BE2C (cell line): ENCODE results near the gene TMC1.
"Not testable (repeated sequence)": the region's sequence is repeated elsewhere in the genome, so short reads cannot be mapped to it uniquely, and the experiment has no call there.

Experiments
- DNase-seq: peaks from one replicate; pipeline ENCODE4 v3.0.0-alpha.2; 2020
- H3K27me3 ChIP-seq: fragments of 250-450 bp; sonication (Bioruptor Pico); 2 replicates; pipeline ENCODE4 v1.5.1; 2020; ENCODE audit warnings: mild to moderate bottlenecking
- H3K36me3 ChIP-seq: fragments of 250-450 bp; sonication (Bioruptor Pico); 2 replicates; pipeline ENCODE4 v1.5.1; 2020; ENCODE audit warnings: mild to moderate bottlenecking
- H3K4me1 ChIP-seq: fragments of 250-450 bp; sonication (Bioruptor Pico); 2 replicates; pipeline ENCODE4 v1.5.1; 2020
- H3K4me3 ChIP-seq: 2 replicates; pipeline ENCODE4 v1.5.1; 2011; ENCODE audit warnings: low read depth, low read length
- H3K9me3 ChIP-seq: fragments of 250-450 bp; sonication (Bioruptor Pico); 2 replicates; pipeline ENCODE4 v1.5.1; 2020
- CTCF ChIP-seq: IDR thresholded peaks from 2 replicates; pipeline ENCODE4 v1.5.1; 2012; ENCODE audit warnings: mild to moderate bottlenecking, low read depth, low read length

The TMC1 gene

GRCh38 chr9:72491242-72491641, 30.2 kb upstream of the TMC1 start:
- DNase-seq, result no peak
- Histone ChIP-seq H3K27me3 (no peaks in the 10 kb centered on the region), H3K9me3 (no peaks in the 10 kb centered on the region), H3K4me3 (no peak overlapping the region), H3K4me1 (no peaks in the 10 kb centered on the region), H3K36me3 (no peaks in the 10 kb centered on the region)
- no peak for TF ChIP-seq CTCF

GRCh38 chr9:72494051-72494450, 27.4 kb upstream of the TMC1 start:
- no peak overlapping the region for H3K4me3 ChIP-seq
- no peak for TF ChIP-seq CTCF
- no peaks in the 10 kb centered on the region for H3K9me3 ChIP-seq
- H3K27me3 ChIP-seq, result no peaks in the 10 kb centered on the region
- no peaks in the 10 kb centered on the region for H3K4me1 ChIP-seq
- DNase-seq, result no peak
- no peaks in the 10 kb centered on the region for H3K36me3 ChIP-seq

- Histone ChIP-seq H3K4me1 (no peaks in the 10 kb centered on the region), H3K9me3 (no peaks in the 10 kb centered on the region), H3K27me3 (no peaks in the 10 kb centered on the region), H3K36me3 (no peaks in the 10 kb centered on the region), H3K4me3 (no peak overlapping the region)
- DNase-seq, result no peak
- TF ChIP-seq CTCF, result no peak
These were observed 23.9 kb upstream of the TMC1 start for GRCh38 chr9:72497447-72498046.

- no peaks in the 10 kb centered on the region for H3K36me3 ChIP-seq
- TF ChIP-seq CTCF, result no peak
- no peaks in the 10 kb centered on the region for H3K27me3 ChIP-seq
- H3K9me3 ChIP-seq, result no peaks in the 10 kb centered on the region
- H3K4me3 ChIP-seq, result no peak overlapping the region
- no peak for DNase-seq
- no peaks in the 10 kb centered on the region for H3K4me1 ChIP-seq
These were observed 14.8 kb upstream of the TMC1 start for GRCh38 chr9:72506615-72507014.

- Histone ChIP-seq H3K36me3 (no peaks in the 10 kb centered on the region), H3K27me3 (no peaks in the 10 kb centered on the region), H3K9me3 (no peaks in the 10 kb centered on the region), H3K4me3 (no peak overlapping the region), H3K4me1 (no peaks in the 10 kb centered on the region)
- no peak for TF ChIP-seq CTCF
- no peak for DNase-seq
These were observed 12.4 kb upstream of the TMC1 start for GRCh38 chr9:72509053-72509452.

GRCh38 chr9:72509635-72510034, 11.8 kb upstream of the TMC1 start:
- no peaks in the 10 kb centered on the region for H3K27me3 ChIP-seq
- no peak overlapping the region for H3K4me3 ChIP-seq
- no peaks in the 10 kb centered on the region for H3K36me3 ChIP-seq
- DNase-seq, result no peak
- no peak for TF ChIP-seq CTCF
- H3K9me3 ChIP-seq, result no peaks in the 10 kb centered on the region
- H3K4me1 ChIP-seq, result no peaks in the 10 kb centered on the region

GRCh38 chr9:72521011-72521410, 397 bp upstream of the TMC1 start:
- not testable (repeated sequence) for H3K4me1 ChIP-seq, DNase-seq

More at GRCh38 chr9:72521011-72521410, 397 bp upstream of the TMC1 start:
- not testable (repeated sequence) for H3K9me3 ChIP-seq, H3K27me3 ChIP-seq, H3K4me3 ChIP-seq, H3K36me3 ChIP-seq
